ENCODE measurements around the gene GDF10. TPM values are rescaled to one million over a fixed set of nuclear protein-coding genes. Genes with fewer than 3 reads are reported as not detected.

The GDF10 gene
- polyA plus RNA-seq, 1 donor (not counting 4 experiments of a cell fraction or from before 2014, with no cell fraction given) = not detected

DNA sequence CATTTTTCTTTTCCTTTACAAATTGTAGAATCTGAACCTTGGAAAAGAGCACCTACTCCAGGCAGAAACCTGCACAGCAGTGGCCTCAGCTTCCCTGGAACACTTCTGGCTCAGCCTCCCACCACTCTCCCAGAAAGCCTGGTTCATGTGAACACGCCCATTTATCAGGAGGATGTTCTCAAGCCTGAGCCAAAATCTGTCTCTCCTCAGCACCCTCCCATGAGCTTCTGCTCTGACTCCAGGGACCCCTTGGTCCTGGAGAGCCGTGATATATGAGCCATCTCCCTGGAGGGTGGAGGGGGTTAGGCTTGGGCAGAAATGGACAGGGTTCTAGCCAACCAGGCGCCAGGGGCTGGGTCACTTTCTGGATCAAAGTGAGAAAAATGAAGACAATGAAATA is 32.4 kb downstream of the GDF10 start:
- Histone ChIP-seq H4K20me1 (ENCODE audit: control insufficient read depth, extremely low read depth, insufficient read depth, low read length) (no peaks in the 10 kb centered on the region), H3K9me1 (ENCODE audit: control insufficient read depth, extremely low read depth, insufficient read depth, low read length) (no peaks in the 10 kb centered on the region), H3K27ac (ENCODE audit: control insufficient read depth, insufficient read depth, low read length) (no peak overlapping the region), H3K9me3 (ENCODE audit: control insufficient read depth, low read depth, low read length) (no peaks in the 10 kb centered on the region), H3K79me2 (ENCODE audit: control insufficient read depth, insufficient read depth, low read length) (no peaks in the 10 kb centered on the region), H3K36me3 (ENCODE audit: control insufficient read depth in 2 of 2, extremely low read depth in 1 of 2, insufficient read depth in 2 of 2, low read length in 2 of 2) (no peaks in the 10 kb centered on the region), H3K9ac (ENCODE audit: control insufficient read depth, extremely low read depth, insufficient read depth, low read length) (no peak overlapping the region), H2AFZ (ENCODE audit: control insufficient read depth, low read length) (no peak overlapping the region), H3K4me2 (ENCODE audit: control insufficient read depth, extremely low read depth, insufficient read depth, low read depth, low read length) (no peak overlapping the region), H3K4me1 (ENCODE audit: control insufficient read depth, extremely low read depth, insufficient read depth, low read length) (no peaks in the 10 kb centered on the region), H3K4me3 (ENCODE audit: control insufficient read depth in 2 of 3, extremely low read depth in 1 of 3, insufficient read depth in 2 of 3, low read depth in 1 of 3, low read length in 3 of 3) (no peak overlapping the region), H3K27me3 (ENCODE audit: control insufficient read depth, extremely low read depth, insufficient read depth, low read length) (peaks cover 14% of the 10 kb centered on the region)
- TF ChIP-seq, protein P1, sequence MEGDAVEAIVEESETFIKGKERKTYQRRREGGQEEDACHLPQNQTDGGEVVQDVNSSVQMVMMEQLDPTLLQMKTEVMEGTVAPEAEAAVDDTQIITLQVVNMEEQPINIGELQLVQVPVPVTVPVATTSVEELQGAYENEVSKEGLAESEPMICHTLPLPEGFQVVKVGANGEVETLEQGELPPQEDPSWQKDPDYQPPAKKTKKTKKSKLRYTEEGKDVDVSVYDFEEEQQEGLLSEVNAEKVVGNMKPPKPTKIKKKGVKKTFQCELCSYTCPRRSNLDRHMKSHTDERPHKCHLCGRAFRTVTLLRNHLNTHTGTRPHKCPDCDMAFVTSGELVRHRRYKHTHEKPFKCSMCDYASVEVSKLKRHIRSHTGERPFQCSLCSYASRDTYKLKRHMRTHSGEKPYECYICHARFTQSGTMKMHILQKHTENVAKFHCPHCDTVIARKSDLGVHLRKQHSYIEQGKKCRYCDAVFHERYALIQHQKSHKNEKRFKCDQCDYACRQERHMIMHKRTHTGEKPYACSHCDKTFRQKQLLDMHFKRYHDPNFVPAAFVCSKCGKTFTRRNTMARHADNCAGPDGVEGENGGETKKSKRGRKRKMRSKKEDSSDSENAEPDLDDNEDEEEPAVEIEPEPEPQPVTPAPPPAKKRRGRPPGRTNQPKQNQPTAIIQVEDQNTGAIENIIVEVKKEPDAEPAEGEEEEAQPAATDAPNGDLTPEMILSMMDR (optimal IDR thresholded peaks at IDR 0.05 in 1 of 3, IDR thresholded peaks at IDR 0.05 in 1 of 3, conservative IDR thresholded peaks at IDR 0.05 in 1 of 3; ENCODE audit: extremely low read depth in 1 of 3, insufficient read depth in 2 of 3, low read length in 3 of 3) = no peak
- TF ChIP-seq EZH2 (IDR thresholded peaks at IDR 0.05; ENCODE audit: low read length) = no peak
- DNase-seq (ENCODE audit: low read depth, low spot score) = no peak
- no peak for FAIRE-seq
- dilution Hi-C loops (cut with MboI; ENCODE audit: extremely low pct_ligation_motif_present, low sequenced_read_pairs) = no loop called here

- Histone ChIP-seq H3K4me1 (ENCODE audit: control insufficient read depth, extremely low read depth, insufficient read depth, low read length) (no peaks in the 10 kb centered on the region), H3K9ac (ENCODE audit: control insufficient read depth, extremely low read depth, insufficient read depth, low read length) (no peak overlapping the region), H3K79me2 (ENCODE audit: control insufficient read depth, insufficient read depth, low read length) (no peaks in the 10 kb centered on the region), H3K9me1 (ENCODE audit: control insufficient read depth, extremely low read depth, insufficient read depth, low read length) (no peaks in the 10 kb centered on the region), H3K4me2 (ENCODE audit: control insufficient read depth, extremely low read depth, insufficient read depth, low read depth, low read length) (no peak overlapping the region), H3K36me3 (ENCODE audit: control insufficient read depth in 2 of 2, extremely low read depth in 1 of 2, insufficient read depth in 2 of 2, low read length in 2 of 2) (no peaks in the 10 kb centered on the region), H4K20me1 (ENCODE audit: control insufficient read depth, extremely low read depth, insufficient read depth, low read length) (no peaks in the 10 kb centered on the region), H3K9me3 (ENCODE audit: control insufficient read depth, low read depth, low read length) (no peaks in the 10 kb centered on the region), H2AFZ (ENCODE audit: control insufficient read depth, low read length) (no peak overlapping the region), H3K4me3 (ENCODE audit: control insufficient read depth in 2 of 3, extremely low read depth in 1 of 3, insufficient read depth in 2 of 3, low read depth in 1 of 3, low read length in 3 of 3) (no peak overlapping the region), H3K27ac (ENCODE audit: control insufficient read depth, insufficient read depth, low read length) (no peak overlapping the region), H3K27me3 (ENCODE audit: control insufficient read depth, extremely low read depth, insufficient read depth, low read length) (peaks cover 14% of the 10 kb centered on the region)
- dilution Hi-C loops (cut with MboI; ENCODE audit: extremely low pct_ligation_motif_present, low sequenced_read_pairs) = no loop called here
- no peak for FAIRE-seq
- no peak for DNase-seq (ENCODE audit: low read depth, low spot score)
- TF ChIP-seq, protein P1 (optimal IDR thresholded peaks at IDR 0.05 in 1 of 3, IDR thresholded peaks at IDR 0.05 in 1 of 3, conservative IDR thresholded peaks at IDR 0.05 in 1 of 3; ENCODE audit: extremely low read depth in 1 of 3, insufficient read depth in 2 of 3, low read length in 3 of 3) = no peak
- TF ChIP-seq EZH2 (IDR thresholded peaks at IDR 0.05; ENCODE audit: low read length) = no peak
Observed at GRCh38 chr10:47332946-47333345, 32.9 kb downstream of the GDF10 start.

All from keratinocyte (primary cell).